ENCODE measurements around the gene DDA1.

The DDA1 gene

DNA sequence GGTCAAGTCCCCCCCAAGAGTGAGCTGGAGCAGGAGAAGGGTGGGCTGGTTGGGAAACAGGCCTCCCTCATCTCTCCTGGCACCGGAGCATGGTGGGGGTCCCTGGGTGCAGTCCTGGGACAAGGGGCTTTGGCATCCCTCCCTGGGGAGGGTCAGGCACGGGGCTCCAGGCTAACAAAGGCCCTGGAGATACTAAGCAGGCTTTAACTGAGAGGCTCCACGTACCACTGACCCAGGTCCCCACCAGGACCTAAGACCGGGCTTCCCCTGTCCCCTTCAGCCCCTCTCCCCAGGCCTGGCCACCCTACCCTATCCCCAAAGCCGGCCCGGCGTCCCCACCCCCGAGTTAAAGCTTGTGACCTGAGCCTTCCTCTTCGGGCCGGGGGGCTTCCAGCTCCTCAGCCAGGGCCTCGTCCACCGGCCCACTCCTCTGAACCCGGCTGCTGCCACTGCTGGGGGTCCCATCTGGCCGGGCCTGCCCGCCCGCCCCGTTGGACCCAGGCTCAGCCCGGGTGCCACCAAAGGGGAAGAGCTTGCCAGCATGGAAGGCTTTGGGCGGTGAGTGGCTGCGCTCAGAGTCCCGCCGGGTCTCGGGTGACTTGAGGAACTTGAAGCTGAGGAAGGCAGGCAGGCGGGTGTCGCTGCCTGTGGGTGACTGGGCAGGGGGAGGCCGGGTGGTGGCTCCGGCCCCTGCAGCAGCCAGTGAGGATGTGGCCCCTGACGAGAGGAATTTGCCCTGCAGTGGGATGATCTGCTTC is 15.2 kb downstream of the DDA1 start:
- TF ChIP-seq, protein P1, sequence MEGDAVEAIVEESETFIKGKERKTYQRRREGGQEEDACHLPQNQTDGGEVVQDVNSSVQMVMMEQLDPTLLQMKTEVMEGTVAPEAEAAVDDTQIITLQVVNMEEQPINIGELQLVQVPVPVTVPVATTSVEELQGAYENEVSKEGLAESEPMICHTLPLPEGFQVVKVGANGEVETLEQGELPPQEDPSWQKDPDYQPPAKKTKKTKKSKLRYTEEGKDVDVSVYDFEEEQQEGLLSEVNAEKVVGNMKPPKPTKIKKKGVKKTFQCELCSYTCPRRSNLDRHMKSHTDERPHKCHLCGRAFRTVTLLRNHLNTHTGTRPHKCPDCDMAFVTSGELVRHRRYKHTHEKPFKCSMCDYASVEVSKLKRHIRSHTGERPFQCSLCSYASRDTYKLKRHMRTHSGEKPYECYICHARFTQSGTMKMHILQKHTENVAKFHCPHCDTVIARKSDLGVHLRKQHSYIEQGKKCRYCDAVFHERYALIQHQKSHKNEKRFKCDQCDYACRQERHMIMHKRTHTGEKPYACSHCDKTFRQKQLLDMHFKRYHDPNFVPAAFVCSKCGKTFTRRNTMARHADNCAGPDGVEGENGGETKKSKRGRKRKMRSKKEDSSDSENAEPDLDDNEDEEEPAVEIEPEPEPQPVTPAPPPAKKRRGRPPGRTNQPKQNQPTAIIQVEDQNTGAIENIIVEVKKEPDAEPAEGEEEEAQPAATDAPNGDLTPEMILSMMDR (conservative IDR thresholded peaks at IDR 0.05) = no peak
- no peak overlapping the region for H3K27ac ChIP-seq

DNA sequence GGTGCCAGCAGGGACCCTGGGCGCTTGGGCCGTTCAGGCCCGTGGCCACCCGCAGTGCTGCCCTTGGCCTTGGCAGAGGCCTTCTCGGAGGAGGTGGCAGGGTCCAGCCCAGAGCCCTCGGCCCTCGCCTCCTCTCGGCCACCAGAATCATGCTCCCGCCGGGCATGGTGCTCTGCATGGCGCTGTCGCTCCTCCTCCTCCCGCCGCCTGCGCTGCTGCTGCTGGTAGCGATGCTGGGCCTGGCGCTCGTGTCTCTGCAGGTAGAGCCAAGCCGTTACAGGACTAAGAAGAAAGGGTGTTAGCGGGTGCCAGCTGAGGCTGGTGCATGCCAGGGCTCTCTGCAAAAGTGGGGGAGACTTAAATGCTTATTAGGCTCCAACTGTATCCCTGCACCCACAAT is 15.8 kb downstream of the DDA1 start:
- H3K27ac ChIP-seq = no peak overlapping the region; the same call in 1 of the 2 replicates
- TF ChIP-seq, protein P1 (conservative IDR thresholded peaks at IDR 0.05) = no peak

DNA sequence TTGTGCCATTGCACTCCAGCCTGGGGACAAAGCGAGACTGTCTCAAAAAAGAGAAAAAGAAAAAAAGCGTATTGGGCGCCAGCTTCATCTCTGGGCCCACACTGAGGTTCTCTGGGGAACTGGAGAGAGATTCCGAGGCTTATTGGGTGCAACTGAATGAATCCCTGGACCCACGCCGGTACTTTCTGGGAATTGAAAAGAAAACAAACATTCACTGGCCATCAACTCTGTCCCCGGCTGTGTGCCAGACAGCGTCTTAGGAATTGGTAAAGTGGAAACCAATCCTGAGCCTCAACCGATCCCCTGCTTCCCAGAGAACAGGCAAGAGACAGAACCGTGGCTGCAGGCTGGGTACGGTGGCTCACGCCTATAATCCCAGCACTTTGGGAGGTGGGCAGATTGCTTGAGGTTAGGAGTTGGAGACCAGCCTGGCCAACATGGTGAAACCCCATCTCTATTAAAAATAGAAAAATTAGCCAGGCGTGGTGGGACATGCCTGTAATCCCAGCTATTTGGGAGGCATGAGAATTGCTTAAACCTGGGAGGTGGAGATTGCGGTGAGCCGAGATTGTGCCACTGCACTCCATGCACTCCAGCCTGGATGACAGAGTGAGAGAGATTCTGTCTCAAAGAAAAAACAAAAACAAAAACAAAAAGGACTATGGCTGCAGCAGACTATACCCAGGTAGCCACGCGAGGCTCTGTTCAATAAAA is 16.7 kb downstream of the DDA1 start:
- TF ChIP-seq, protein P1 (conservative IDR thresholded peaks at IDR 0.05) = no peak
- peak overlapping the region; percentile 93 for H3K27ac ChIP-seq

DNA sequence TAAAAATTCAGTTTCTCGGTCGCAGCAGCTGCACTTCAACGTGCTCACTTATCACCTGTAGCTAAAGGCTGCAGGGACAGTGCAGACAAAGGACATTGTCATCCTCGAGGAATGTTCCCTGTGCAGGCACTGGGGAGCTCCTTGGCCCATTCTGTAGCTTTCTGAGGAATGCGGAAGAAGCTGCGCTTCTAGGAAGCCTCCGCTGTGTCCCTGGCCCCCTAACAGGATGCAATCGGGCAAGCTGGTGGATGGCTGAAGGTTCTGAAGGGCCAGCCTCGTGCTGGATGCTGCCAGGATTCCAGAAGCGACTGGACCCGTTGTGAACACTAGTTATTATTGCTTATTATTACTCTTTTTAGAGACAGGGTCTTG is 17.2 kb downstream of the DDA1 start:
- TF ChIP-seq, protein P1 (conservative IDR thresholded peaks at IDR 0.05) = no peak
- peak overlapping the region; percentile 93 for H3K27ac ChIP-seq

- H3K27ac ChIP-seq = peak overlapping the region; percentile 93
- TF ChIP-seq, protein P1 (conservative IDR thresholded peaks at IDR 0.05) = no peak
These were observed 17.8 kb downstream of the DDA1 start for GRCh38 chr19:17327068-17327653.

GRCh38 chr19:17327654-17328516 is 18.5 kb downstream of the DDA1 start:
- TF ChIP-seq, protein P1 (conservative IDR thresholded peaks at IDR 0.05) = peak; percentile 83
- H3K27ac ChIP-seq = peak overlapping the region; percentile 93

Measured in VCaP (cell line).